NCI-H82 (cell line): ENCODE measurements around the gene ZNF595.
"Not testable (repeated sequence)": the region's sequence is repeated elsewhere in the genome, so short reads cannot be mapped to it uniquely, and the experiment has no call there.

Source experiments
- DNase-seq: peaks from one replicate; lab custom pipeline; 2025; lab: John Stamatoyannopoulos, UW

ZNF595 gene

GRCh38 chr4:86559-87324, 33.6 kb downstream of the ZNF595 start:
- not testable (repeated sequence) for DNase-seq

- DNase-seq = no peak
Observed at GRCh38 chr4:98386-98785, 45.3 kb downstream of the ZNF595 start.

- no peak for DNase-seq
Observed at GRCh38 chr4:99863-100262, 46.7 kb downstream of the ZNF595 start.

GRCh38 chr4:107083-107443, 53.9 kb downstream of the ZNF595 start:
- no peak for DNase-seq

- no peak for DNase-seq
Observed at GRCh38 chr4:107444-108429, 54.6 kb downstream of the ZNF595 start.

- no peak for DNase-seq
Observed at GRCh38 chr4:112771-113170, 59.6 kb downstream of the ZNF595 start.

GRCh38 chr4:113732-114131, 60.6 kb downstream of the ZNF595 start:
- DNase-seq = no peak

- no peak for DNase-seq
Observed at GRCh38 chr4:114149-114548, 61.0 kb downstream of the ZNF595 start.

- no peak for DNase-seq
Observed at GRCh38 chr4:116499-116898, 63.4 kb downstream of the ZNF595 start.

GRCh38 chr4:120616-121015, 67.5 kb downstream of the ZNF595 start:
- no peak for DNase-seq

GRCh38 chr4:121408-122084, 68.4 kb downstream of the ZNF595 start:
- DNase-seq = no peak

- DNase-seq = not testable (repeated sequence)
Observed at GRCh38 chr4:123922-124274, 70.8 kb downstream of the ZNF595 start.

- DNase-seq = peak; percentile 97
Observed at GRCh38 chr4:124275-125081, 71.4 kb downstream of the ZNF595 start, which contains the start of gene ZNF718. TSS of gene ZNF718 (plus strand) at chr4:124501. CDS start at chr4:124671, 170 bp downstream.

GRCh38 chr4:125091-125771, 72.1 kb downstream of the ZNF595 start:
- peak; percentile 6 for DNase-seq

GRCh38 chr4:125833-126232, 72.7 kb downstream of the ZNF595 start:
- peak; percentile 6 for DNase-seq

GRCh38 chr4:132483-132882, 79.4 kb downstream of the ZNF595 start:
- DNase-seq = no peak
